ENCODE measurements around the gene TPI1.

DNA sequence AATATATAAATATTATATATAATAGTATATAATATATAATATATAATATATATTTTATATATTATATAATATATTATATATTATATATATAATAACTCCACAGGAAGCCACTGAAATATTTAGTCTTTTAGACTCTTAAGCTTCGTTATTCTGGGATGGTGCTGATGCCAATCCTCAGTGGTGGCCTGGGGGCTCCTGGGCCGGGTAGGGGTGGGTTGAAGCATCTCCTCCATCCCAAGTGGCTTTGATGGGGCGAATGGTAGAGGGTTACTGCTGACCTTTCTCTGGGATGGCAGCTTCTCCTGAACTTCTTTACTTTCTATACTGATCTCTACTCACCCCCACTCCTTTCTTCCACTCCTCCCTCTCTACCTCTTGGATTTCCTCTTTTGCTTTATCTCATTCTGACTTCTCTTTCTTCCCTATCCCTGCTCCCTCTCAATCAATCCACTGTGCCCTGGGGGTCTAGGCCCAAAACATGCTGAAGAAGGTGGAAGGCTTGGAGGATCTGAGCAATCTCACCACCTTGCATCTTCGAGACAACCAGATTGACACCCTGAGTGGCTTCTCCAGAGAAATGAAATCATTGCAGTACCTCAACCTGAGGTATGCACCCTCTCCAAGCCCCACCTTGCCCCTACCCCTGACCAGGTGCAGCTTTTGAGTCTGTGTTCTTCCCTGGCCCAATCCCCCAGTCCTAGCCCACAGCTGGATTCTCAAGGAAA, 42.3 kb downstream of the TPI1 start:
- TF ChIP-seq POLR2A (IDR thresholded peaks at IDR 0.05; ENCODE audit: extremely low read depth, insufficient read length) (no peak), MYC (IDR thresholded peaks at IDR 0.05; ENCODE audit: low read depth, low read length) (no peak)
- TF ChIP-seq, protein P1, sequence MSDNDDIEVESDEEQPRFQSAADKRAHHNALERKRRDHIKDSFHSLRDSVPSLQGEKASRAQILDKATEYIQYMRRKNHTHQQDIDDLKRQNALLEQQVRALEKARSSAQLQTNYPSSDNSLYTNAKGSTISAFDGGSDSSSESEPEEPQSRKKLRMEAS (IDR thresholded peaks at IDR 0.05; ENCODE audit: low read depth, low read length): no peak
- TF ChIP-seq, protein P2, sequence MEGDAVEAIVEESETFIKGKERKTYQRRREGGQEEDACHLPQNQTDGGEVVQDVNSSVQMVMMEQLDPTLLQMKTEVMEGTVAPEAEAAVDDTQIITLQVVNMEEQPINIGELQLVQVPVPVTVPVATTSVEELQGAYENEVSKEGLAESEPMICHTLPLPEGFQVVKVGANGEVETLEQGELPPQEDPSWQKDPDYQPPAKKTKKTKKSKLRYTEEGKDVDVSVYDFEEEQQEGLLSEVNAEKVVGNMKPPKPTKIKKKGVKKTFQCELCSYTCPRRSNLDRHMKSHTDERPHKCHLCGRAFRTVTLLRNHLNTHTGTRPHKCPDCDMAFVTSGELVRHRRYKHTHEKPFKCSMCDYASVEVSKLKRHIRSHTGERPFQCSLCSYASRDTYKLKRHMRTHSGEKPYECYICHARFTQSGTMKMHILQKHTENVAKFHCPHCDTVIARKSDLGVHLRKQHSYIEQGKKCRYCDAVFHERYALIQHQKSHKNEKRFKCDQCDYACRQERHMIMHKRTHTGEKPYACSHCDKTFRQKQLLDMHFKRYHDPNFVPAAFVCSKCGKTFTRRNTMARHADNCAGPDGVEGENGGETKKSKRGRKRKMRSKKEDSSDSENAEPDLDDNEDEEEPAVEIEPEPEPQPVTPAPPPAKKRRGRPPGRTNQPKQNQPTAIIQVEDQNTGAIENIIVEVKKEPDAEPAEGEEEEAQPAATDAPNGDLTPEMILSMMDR (IDR thresholded peaks at IDR 0.05; ENCODE audit: low read depth, low read length): no peak
